Muscle of leg (tissue), 11 donors: ENCODE results near the gene GPAM. TPM values are rescaled to one million over a fixed set of nuclear protein-coding genes. Genes with fewer than 3 reads are reported as not detected.

Experiments
- DNase-seq: peaks from one replicate; pipeline ENCODE4 v3.0.0; 2013
- H3K27ac ChIP-seq: one replicate; pipeline ENCODE4 v1.5.1; 2013; ENCODE audit warnings: mild to moderate bottlenecking, low read length, control low read depth
- H3K27me3 ChIP-seq: one replicate; pipeline ENCODE4 v1.6.1; 2013; ENCODE audit warnings: low read length; ENCODE audit not compliant: control insufficient read depth, insufficient read depth
- H3K36me3 ChIP-seq: one replicate; pipeline ENCODE4 v1.6.1; 2013; ENCODE audit warnings: low read length; ENCODE audit not compliant: control insufficient read depth, insufficient read depth
- H3K4me1 ChIP-seq: one replicate; pipeline ENCODE4 v1.6.1; 2013; ENCODE audit warnings: low read length; ENCODE audit not compliant: control insufficient read depth, insufficient read depth
- H3K4me3 ChIP-seq: one replicate; pipeline ENCODE4 v1.5.1; 2013; ENCODE audit warnings: low read length, control low read depth
- H3K9me3 ChIP-seq: replicated peaks from 2 replicates; pipeline ENCODE4 v1.6.1; 2013; ENCODE audit warnings: low read depth, low read length; ENCODE audit not compliant: control insufficient read depth
- WGBS: methylation state at CpG from one replicate; pipeline ENCODE4 v1.1.5; 2013; ENCODE audit warnings: missing lambda C conversion rate; ENCODE audit not compliant: insufficient coverage; 5-methylcytosine and 5-hydroxymethylcytosine counted together
- polyA plus RNA-seq, 8 donors: library from polyadenylated mRNA; unstranded; fragments of 120-200 nt; gene quantifications; one replicate each; pipeline versions ENCODE4 v1.2.1 to v1.2.3, GENCODE V29; 2013; ENCODE audit warnings: inconsistent platforms in 1 of 8, low replicate concordance in 1 of 8; ENCODE audit not compliant: insufficient read length in 8 of 8, insufficient read depth in 1 of 8
- total RNA-seq: library from RNA; stranded (reverse); fragments of 120-200 nt; gene quantifications from one replicate; pipeline ENCODE4 v1.2.4, GENCODE V29; 2013

The GPAM gene
- total and polyA plus RNA-seq, 9 donors: 7.0 to 14.9 (median 10.4) TPM

DNA sequence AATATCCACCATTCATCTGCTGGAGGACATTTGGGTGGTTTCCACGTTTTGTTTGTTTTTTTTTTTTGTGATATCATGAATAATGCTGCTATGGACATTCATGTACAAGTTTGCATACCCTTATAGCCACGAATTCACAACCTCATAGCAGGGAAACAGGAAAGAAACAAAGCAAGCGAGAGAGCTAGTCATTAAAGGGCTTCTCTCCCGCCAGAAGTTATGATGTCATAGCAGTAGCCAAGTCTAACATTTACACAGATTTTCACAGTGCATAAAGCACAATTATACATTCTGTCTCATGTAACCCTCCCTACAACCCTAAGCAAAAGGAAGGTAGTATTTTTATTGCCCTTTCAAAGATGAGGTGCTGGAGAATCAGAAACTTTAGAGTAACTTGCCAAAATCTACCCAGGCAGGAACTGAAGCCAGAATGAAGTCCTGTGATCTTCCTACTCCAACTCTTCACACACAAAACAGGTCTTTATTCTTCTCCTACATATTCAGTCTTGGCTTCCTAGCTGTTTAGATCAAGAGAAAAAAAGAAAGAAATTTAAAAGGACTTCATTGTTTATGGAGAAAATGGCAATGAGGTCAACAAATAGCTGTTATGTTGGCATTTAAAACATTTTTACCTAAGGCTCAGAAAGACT, 33.9 kb upstream of the GPAM start:
- WGBS: 0% methylated on average over 1 of the region's 4 CpGs
- H3K4me3 ChIP-seq: no peak overlapping the region
- H3K36me3 ChIP-seq: no peaks in the 10 kb centered on the region
- H3K27me3 ChIP-seq: peaks cover 4% of the 10 kb centered on the region
- peaks cover 2% of the 10 kb centered on the region for H3K9me3 ChIP-seq
- H3K4me1 ChIP-seq: no peaks in the 10 kb centered on the region
- DNase-seq: no peak
- no peak overlapping the region for H3K27ac ChIP-seq

DNA sequence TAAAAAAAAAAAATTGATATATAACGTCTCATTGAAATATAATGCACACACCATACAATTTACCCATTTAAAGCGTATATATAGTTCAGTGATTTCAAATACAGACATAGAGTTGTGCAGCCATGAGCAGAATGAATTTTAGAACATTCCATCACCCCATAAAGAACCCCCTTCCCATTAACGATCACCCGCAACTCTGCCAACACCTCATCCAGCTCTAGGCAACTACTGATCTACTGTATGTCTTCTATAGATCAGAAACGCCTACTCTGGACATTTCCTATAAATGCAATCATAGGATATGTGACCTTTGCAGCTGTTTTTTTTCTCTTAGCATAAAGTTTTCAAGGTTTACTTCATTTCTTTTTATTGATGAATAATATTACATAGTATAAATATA, 33.4 kb upstream of the GPAM start:
- H3K27me3 ChIP-seq: peaks cover 4% of the 10 kb centered on the region
- H3K9me3 ChIP-seq: peaks cover 2% of the 10 kb centered on the region
- DNase-seq: no peak
- no CpG with 5 or more reads among the region's 5 CpGs for WGBS
- no peak overlapping the region for H3K4me3 ChIP-seq
- H3K4me1 ChIP-seq: no peaks in the 10 kb centered on the region
- no peak overlapping the region for H3K27ac ChIP-seq
- no peaks in the 10 kb centered on the region for H3K36me3 ChIP-seq

DNA sequence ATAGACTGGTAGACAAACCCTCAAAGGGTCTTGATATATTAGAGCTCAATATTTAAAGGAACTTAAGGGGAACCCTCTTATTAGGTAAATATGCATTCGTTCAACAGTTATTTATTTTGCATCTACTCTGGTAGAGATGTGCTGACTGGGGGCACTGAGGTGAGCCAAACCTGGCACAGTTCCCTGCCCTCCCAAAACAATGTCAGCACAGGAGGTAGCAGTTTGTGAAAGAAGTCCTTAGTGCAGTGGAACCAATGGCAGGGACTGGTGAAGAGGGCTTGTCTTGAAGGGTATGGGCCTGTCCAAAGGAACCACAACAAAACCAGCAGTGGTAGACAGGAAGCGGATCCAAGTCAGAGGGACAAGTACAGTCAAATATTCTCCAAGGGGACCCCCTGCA, 32.6 kb upstream of the GPAM start:
- Histone ChIP-seq H3K36me3 (no peaks in the 10 kb centered on the region), H3K4me1 (no peaks in the 10 kb centered on the region), H3K9me3 (peaks cover 2% of the 10 kb centered on the region), H3K27me3 (peaks cover 4% of the 10 kb centered on the region), H3K4me3 (no peak overlapping the region), H3K27ac (no peak overlapping the region)
- DNase-seq: no peak
- no CpG with 5 or more reads among the region's 2 CpGs for WGBS

DNA sequence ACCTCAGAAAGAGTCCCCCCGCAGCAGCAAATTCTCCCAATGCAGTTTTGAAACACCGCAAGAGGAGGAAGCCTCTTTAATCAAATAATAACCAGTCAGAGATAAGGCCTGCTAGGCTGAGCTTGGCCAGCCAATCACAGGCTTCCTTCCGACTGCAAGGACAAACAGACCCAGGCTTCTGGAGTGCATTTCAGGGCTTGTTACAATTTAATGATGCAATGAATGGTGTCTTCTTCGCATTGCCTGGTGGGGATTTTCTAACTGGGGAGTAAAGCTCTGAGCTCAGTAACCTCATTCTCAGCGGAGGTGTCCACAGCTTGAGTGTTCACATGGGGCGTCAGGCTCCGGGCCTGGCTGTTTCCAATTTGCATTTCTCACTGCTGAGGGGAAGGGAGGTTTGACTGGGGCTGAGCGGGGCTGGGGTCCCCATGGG, 31.8 kb upstream of the GPAM start:
- no peak overlapping the region for H3K4me3 ChIP-seq
- no peaks in the 10 kb centered on the region for H3K4me1 ChIP-seq
- DNase-seq: no peak
- no peaks in the 10 kb centered on the region for H3K36me3 ChIP-seq
- H3K27me3 ChIP-seq: peaks cover 4% of the 10 kb centered on the region
- peaks cover 2% of the 10 kb centered on the region for H3K9me3 ChIP-seq
- H3K27ac ChIP-seq: no peak overlapping the region
- WGBS: 51% methylated on average over 4 of the region's 8 CpGs

DNA sequence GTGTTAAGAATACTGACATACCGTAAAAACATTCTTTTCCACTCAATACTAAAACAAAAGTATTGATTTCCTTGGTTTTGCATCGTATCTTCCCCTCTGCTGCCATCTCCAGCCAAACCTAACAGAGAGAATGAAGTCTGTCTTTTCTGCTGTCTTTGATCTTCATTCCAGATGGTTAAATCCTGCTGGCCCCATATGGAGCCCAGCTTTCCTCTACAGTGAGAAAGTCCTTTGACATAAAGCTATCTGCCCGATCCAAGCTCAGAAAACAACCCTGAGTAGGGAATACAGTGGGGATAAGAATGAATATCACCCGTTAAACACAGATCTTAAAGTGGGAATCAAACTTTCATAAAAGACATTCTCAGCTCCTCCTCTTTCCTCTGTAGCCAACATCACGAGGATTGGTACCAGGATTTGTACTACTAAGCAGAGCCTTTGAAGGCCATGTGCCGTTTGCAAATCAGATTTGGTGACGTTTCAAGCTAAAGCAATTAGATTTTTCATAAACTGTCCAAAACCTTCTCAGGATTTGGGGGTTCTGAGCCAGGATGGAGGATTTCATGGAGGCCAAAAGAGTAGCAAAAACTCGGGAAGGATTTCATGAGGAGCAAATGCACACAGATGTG, 30.8 kb upstream of the GPAM start:
- Histone ChIP-seq H3K36me3 (no peaks in the 10 kb centered on the region), H3K27ac (no peak overlapping the region), H3K27me3 (peaks cover 4% of the 10 kb centered on the region), H3K4me3 (no peak overlapping the region), H3K9me3 (no peaks in the 10 kb centered on the region), H3K4me1 (no peaks in the 10 kb centered on the region)
- DNase-seq: peak; percentile 29
- WGBS: 36% methylated on average over 3 of the region's 8 CpGs

DNA sequence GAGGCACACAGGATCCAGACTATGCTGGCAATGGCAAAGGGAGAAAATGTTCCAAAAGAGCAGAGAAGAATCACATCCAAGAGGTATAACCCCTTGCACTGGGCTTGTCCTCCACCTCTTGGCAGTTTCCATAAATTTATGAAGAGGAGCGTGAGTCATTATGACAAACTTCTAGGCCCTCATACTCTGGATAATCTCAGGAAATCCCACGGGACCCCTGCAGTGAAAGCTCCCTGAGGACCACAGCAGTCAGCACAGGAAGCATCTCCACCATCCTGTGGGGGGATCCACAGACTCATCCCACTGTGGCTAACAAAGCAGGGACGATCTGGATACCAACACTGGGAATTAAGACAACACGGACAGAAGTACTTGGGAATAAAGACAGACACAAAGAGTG, 30.3 kb upstream of the GPAM start:
- no peaks in the 10 kb centered on the region for H3K9me3 ChIP-seq
- no peak for DNase-seq
- no peak overlapping the region for H3K27ac ChIP-seq
- H3K36me3 ChIP-seq: no peaks in the 10 kb centered on the region
- H3K4me3 ChIP-seq: no peak overlapping the region
- no CpG with 5 or more reads among the region's 4 CpGs for WGBS
- peaks cover 2% of the 10 kb centered on the region for H3K4me1 ChIP-seq
- peaks cover 2% of the 10 kb centered on the region for H3K27me3 ChIP-seq

DNA sequence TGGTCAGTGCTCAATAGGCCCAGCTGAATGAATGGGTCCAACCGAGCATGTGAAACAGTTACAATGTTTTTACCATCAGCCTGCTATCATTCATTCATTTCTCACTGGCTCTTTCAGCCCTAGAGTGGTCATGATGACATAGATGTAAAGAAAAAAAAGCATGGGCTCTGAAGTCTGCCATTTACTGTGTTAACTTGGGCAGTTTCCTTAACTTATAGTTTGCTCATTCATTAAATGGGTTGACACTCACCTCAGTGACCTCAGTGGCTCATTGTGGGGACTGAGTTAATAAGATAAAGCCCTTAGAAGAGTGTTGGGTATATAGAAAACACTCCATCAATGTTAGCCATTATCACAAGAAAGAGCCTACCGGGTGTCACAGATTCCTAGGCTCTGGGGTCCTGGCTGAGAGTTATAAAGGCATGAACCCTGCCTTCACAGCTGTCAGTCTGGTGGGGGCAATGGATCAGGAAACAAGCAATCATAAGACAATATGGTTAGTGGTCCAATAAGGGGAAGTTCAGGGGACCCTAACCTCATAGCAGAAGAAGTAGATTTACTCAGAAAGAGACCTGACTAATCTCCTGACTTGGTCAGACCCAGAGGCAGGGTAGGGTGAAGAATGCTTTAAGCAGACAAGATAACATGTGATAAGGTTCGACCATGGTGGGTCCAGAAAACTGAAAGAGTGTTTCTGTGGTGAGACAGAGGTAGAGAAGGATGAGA, 29.7 kb upstream of the GPAM start:
- H3K27ac ChIP-seq: no peak overlapping the region
- H3K27me3 ChIP-seq: peaks cover 2% of the 10 kb centered on the region
- no peaks in the 10 kb centered on the region for H3K36me3 ChIP-seq
- no peaks in the 10 kb centered on the region for H3K9me3 ChIP-seq
- peaks cover 2% of the 10 kb centered on the region for H3K4me1 ChIP-seq
- H3K4me3 ChIP-seq: no peak overlapping the region
- DNase-seq: no peak
- 86% methylated on average over 2 of the region's 3 CpGs for WGBS

DNA sequence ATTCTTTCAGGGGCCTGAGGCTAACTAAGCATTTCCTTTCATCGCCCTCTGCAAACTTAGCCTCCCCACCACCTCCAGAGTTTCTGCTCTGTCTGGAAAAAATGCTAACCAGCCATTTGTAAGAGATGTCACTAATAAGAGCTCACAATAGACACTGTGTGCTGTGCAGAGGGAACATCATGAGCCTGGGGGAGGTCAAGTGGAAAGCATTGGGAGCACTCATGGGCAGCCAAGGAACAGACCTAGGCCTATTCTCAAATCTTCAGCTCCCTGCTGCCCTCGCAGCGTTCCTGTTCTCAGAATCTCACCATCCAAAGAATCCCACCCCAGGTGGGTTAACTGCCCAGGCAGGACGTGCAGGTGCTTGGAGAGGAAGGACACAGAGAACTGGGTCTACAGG, 27.1 kb upstream of the GPAM start:
- H3K4me1 ChIP-seq: peaks cover 5% of the 10 kb centered on the region
- H3K27me3 ChIP-seq: no peaks in the 10 kb centered on the region
- H3K36me3 ChIP-seq: no peaks in the 10 kb centered on the region
- DNase-seq: no peak
- no peak overlapping the region for H3K4me3 ChIP-seq
- WGBS: no CpG with 5 or more reads among the region's 4 CpGs
- no peak overlapping the region for H3K27ac ChIP-seq
- H3K9me3 ChIP-seq: no peaks in the 10 kb centered on the region

DNA sequence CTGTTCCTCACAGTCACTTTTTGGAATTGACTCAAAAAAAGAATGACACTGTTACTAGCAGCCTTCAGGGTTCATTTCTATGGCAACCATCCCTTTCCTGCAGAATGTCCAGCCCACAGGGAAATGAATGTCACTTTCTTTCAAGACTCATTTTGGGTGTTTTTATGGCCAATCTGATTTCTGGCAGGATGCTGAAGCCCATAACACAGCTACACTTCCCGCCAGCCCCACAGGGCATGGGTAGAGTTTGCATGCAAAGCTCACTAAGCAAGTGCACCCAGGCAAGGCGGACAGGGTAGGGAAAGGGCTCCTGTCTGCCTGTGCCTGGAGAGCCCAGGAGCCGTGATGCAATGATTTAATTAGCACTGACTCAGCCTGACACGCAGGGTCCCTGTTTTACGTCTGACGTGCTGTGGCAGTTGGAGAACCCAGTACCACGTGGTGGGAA, 26.1 kb upstream of the GPAM start:
- Histone ChIP-seq H3K27me3 (no peaks in the 10 kb centered on the region), H3K27ac (no peak overlapping the region)
- WGBS: 67% methylated on average over 3 of the region's 7 CpGs

DNA sequence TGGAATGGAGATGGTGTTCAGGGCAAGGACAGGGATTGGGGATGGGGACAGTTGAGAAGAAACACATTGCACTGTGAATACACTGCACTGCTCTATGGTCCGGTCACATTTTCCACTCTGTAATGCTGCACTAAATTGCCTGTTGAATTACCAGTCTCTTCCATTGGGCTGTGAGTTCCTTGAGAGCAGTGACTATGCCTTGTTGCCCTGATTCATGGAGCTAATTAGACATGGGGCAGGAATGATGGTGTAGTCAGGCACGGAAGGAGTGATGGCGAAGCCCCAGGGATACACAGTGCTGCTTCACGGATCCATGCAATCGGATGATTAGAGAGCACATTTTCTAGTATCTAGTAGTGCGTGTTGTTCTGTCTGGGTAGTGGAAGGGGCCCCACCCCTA, 25.4 kb upstream of the GPAM start:
- no CpG with 5 or more reads among the region's 6 CpGs for WGBS
- DNase-seq: peak; percentile 85
- Histone ChIP-seq H3K4me1 (peaks cover 5% of the 10 kb centered on the region), H3K36me3 (no peaks in the 10 kb centered on the region), H3K4me3 (no peak overlapping the region), H3K9me3 (no peaks in the 10 kb centered on the region), H3K27me3 (no peaks in the 10 kb centered on the region), H3K27ac (peak overlapping the region; percentile 33)

More for the DNA sequence above, 26.1 kb upstream of the GPAM start:
- peak; percentile 38 for DNase-seq
- no peaks in the 10 kb centered on the region for H3K9me3 ChIP-seq
- H3K4me1 ChIP-seq: peaks cover 5% of the 10 kb centered on the region
- no peak overlapping the region for H3K4me3 ChIP-seq
- no peaks in the 10 kb centered on the region for H3K36me3 ChIP-seq
